LNCaP clone FGC (cell line): ENCODE results near the gene FBXO31.
"Not testable (repeated sequence)": the region's sequence is repeated elsewhere in the genome, so short reads cannot be mapped to it uniquely, and the experiment has no call there.

ENCODE experiments used
- DNase-seq: peaks from one replicate; pipeline ENCODE4 v3.0.0-alpha.2; 2011; ENCODE audit warnings: low read depth
- H3K4me3 ChIP-seq: 2 replicates; pipeline ENCODE4 v1.5.1; 2011; ENCODE audit warnings: mild to moderate bottlenecking, low read depth, low read length, control low read depth
- TF ChIP-seq, protein P1 (sequence below): IDR thresholded peaks from 2 replicates; pipeline ENCODE4 v1.5.1; 2012; ENCODE audit warnings: mild to moderate bottlenecking; ENCODE audit not compliant: control insufficient read depth, insufficient read depth; ENCODE audit errors: extremely low read depth

Gene FBXO31

GRCh38 chr16:87340198-87340597, 43.4 kb downstream of the FBXO31 start:
- H3K4me3 ChIP-seq: no peak overlapping the region
- TF ChIP-seq, protein P1, sequence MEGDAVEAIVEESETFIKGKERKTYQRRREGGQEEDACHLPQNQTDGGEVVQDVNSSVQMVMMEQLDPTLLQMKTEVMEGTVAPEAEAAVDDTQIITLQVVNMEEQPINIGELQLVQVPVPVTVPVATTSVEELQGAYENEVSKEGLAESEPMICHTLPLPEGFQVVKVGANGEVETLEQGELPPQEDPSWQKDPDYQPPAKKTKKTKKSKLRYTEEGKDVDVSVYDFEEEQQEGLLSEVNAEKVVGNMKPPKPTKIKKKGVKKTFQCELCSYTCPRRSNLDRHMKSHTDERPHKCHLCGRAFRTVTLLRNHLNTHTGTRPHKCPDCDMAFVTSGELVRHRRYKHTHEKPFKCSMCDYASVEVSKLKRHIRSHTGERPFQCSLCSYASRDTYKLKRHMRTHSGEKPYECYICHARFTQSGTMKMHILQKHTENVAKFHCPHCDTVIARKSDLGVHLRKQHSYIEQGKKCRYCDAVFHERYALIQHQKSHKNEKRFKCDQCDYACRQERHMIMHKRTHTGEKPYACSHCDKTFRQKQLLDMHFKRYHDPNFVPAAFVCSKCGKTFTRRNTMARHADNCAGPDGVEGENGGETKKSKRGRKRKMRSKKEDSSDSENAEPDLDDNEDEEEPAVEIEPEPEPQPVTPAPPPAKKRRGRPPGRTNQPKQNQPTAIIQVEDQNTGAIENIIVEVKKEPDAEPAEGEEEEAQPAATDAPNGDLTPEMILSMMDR: no peak
- no peak for DNase-seq

- DNase-seq: not testable (repeated sequence)
These were observed 43.9 kb downstream of the FBXO31 start for GRCh38 chr16:87339724-87340105.

DNA sequence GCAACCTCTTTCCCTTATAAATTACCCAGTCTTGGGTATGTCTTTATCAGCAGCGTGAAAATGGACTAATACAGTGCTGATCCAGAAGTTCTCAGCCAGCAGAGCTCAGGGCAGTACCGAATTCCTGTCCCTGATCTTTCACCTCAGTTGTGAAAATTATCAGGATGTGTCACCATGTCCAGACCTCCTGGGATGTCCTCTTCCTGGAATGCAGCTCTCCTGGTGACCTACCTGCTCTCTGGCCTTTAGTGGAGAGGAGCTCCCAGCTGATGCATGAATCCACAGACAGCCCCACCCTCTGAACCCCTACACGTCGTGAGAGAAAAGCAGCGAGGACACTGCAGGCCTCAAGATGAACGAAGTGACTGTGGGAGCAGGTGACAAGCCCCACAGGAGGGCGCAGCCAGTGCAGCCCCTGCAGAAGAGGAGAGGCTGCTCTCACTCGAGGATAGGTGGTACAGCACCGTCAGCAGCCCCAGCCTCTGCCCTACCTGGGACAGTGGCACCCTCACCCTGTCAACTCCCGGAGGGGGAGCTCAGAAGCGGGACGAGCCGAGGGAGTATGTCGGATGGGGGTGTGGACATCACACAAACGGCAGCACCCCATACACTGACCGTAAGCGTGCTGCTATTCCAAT, 44.4 kb downstream of the FBXO31 start:
- no peak for DNase-seq
- no peak overlapping the region for H3K4me3 ChIP-seq
- TF ChIP-seq, protein P1: no peak

More at GRCh38 chr16:87339724-87340105, 43.9 kb downstream of the FBXO31 start:
- not testable (repeated sequence) for H3K4me3 ChIP-seq

- no peak overlapping the region for H3K4me3 ChIP-seq
- TF ChIP-seq, protein P1: no peak
- DNase-seq: no peak
These were observed 45.3 kb downstream of the FBXO31 start for GRCh38 chr16:87338155-87338765.

DNA sequence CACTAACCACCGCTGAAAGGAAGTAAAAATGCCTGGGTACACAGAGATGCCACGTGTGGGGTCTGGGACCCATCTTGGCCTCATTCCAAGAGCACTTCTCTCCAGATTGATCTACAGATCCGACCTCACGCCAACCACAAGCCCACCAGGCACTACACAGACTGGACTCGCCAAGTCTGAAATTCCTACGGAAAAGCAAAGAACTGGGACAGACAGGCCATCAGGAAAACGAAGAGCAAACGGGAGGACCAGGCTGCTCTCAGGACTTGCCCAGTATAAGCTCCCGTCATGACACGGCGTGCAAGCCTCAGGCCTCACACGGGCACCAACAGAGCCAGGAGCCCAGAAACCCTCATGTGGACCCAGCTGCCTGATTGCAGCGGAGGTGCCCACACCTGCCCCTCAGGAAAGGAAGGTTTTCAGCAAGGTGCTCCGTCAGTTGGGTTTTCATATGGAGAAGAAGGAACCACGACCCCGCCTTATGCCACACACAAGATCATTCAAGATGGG, 46.3 kb downstream of the FBXO31 start:
- DNase-seq: no peak
- H3K4me3 ChIP-seq: no peak overlapping the region
- TF ChIP-seq, protein P1: no peak

DNA sequence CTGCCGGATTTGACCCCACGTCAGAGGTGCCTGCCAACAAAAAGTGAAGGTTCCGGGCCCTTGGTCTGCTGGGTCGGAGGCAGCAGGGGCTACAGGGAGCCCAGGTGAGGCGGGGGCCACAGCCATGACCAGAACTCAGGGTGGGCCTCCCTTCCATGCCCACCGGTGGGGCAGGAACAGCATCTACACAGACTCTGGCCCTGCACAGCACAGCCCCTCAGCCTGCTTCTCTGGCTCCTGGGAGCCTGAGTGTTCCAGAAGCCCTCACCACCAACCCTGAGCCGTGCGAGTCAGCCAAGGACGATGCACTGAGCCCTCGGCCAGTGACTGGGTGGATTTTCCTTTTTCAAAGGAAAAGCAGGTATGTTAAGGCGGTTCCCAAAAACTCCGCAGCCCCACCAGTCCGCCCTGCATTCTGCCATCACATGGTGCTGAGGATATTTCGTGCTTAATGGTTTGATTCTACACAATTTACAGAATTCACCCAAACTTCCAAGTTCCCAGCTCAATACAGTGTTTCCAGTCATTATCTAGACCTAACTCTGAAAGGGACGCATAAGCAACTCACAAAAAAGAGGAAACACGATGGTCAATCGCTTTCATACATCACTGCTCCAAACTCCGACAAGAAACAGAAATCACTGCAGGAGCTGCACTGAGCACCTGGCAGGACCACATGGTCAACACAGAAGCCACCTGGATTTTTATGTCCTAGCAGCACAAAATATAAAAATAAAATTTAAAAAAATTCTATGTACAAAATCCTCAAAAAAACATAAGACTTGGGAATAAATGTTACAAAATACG, 46.9 kb downstream of the FBXO31 start:
- TF ChIP-seq, protein P1: no peak
- H3K4me3 ChIP-seq: no peak overlapping the region

More for the DNA sequence above, 46.9 kb downstream of the FBXO31 start:
- DNase-seq: no peak
